HEK293T (cell line): ENCODE measurements around the gene TBC1D14.

Source experiments
- ARNT ChIP-seq: fragments of 450-650 bp; IDR thresholded peaks from 2 replicates; pipeline ENCODE4 v1.6.1; 2017; ENCODE audit warnings: mild to moderate bottlenecking
- BHLHE40 ChIP-seq: fragments of 450-650 bp; IDR thresholded peaks from 2 replicates; pipeline ENCODE4 v1.6.1; 2016; ENCODE audit warnings: mild to moderate bottlenecking, moderate library complexity, borderline replicate concordance
- FOXM1 ChIP-seq: fragments of 450-650 bp; IDR thresholded peaks from 2 replicates; pipeline ENCODE4 v1.6.1; 2017; ENCODE audit warnings: mild to moderate bottlenecking, borderline replicate concordance
- HDGF ChIP-seq: fragments of 450-650 bp; IDR thresholded peaks from 2 replicates; pipeline ENCODE4 v1.6.1; 2017; ENCODE audit warnings: antibody characterized with exemption, borderline replicate concordance
- L3MBTL2 ChIP-seq: fragments of 450-650 bp; conservative IDR thresholded peaks from 2 replicates; pipeline ENCODE4 v1.6.1; 2016; ENCODE audit warnings: mild to moderate bottlenecking
- NFRKB ChIP-seq: fragments of 450-650 bp; IDR thresholded peaks from 2 replicates; pipeline ENCODE4 v1.6.1; 2016; ENCODE audit warnings: mild to moderate bottlenecking, moderate library complexity
- SP1 ChIP-seq: fragments of 450-650 bp; IDR thresholded peaks from 2 replicates; pipeline ENCODE4 v1.6.1; 2017
- TARDBP ChIP-seq: fragments of 450-650 bp; IDR thresholded peaks from 2 replicates; pipeline ENCODE4 v1.6.1; 2016
- ZNF384 ChIP-seq: fragments of 450-650 bp; IDR thresholded peaks from 2 replicates; pipeline ENCODE4 v1.6.1; 2016
- TF ChIP-seq, protein P1 (sequence below): fragments of 450-650 bp; IDR thresholded peaks from 2 replicates; pipeline ENCODE4 v1.6.1; 2016

DNA sequence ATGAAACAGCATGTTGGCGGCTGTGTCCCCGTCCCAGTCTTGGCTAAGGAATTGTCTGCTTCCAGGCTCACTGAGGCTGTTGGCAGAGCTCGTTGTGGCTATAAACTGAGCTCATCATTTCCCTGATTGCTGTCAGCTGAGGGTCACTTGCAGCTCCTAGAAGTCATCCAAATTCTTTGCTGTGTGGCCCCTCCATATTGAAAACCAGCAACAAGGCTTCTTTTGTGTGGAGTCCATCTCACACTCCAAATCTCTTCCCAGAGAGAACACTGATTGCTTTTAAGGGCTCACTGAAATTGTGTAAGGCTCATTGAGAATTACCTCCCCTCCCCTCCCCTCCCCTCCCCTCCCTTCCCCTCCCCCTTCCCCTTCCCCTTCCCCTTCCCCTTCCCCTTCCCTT, 23.3 kb downstream of the TBC1D14 start:
- no peak for TF ChIP-seq BHLHE40
- TF ChIP-seq ZNF384 = no peak
- TF ChIP-seq HDGF = no peak
- no peak for TF ChIP-seq FOXM1
- TF ChIP-seq SP1 = no peak
- TF ChIP-seq TARDBP = no peak
- TF ChIP-seq ARNT = no peak
- TF ChIP-seq NFRKB = no peak
- TF ChIP-seq, protein P1, sequence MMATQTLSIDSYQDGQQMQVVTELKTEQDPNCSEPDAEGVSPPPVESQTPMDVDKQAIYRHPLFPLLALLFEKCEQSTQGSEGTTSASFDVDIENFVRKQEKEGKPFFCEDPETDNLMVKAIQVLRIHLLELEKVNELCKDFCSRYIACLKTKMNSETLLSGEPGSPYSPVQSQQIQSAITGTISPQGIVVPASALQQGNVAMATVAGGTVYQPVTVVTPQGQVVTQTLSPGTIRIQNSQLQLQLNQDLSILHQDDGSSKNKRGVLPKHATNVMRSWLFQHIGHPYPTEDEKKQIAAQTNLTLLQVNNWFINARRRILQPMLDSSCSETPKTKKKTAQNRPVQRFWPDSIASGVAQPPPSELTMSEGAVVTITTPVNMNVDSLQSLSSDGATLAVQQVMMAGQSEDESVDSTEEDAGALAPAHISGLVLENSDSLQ = no peak
- TF ChIP-seq L3MBTL2 = no peak
